Endothelial cell of umbilical vein (primary cell): ENCODE measurements around the gene OR2Z1. TPM values are rescaled to one million over a fixed set of nuclear protein-coding genes. Genes with fewer than 3 reads are reported as not detected.

Source experiments
- BruUV-seq: library from RNA; stranded (reverse); fragments of 400-500 nt; replicated peaks from 2 replicates; lab custom pipeline; 2021; lab: Mats Ljungman, UMichigan
- CTCF ChIA-PET: fragments of 300-600, 350-600 bp; sonication (Branson Sonifier 250); formaldehyde crosslinking; loops from one replicate; lab custom pipeline; 2021; ENCODE audit warnings: antibody characterized with exemption, inconsistent platforms; lab: Charles Lee
- POLR2A ChIA-PET: fragments of 300-600, 350-600 bp; sonication (Branson Sonifier 250); formaldehyde crosslinking; loops from one replicate; lab custom pipeline; 2021; ENCODE audit warnings: antibody characterized with exemption, inconsistent platforms; lab: Charles Lee
- DNase-seq: peaks from one replicate; pipeline ENCODE4 v3.0.0-alpha.2; 2011; ENCODE audit warnings: low read depth, low spot score
- FAIRE-seq: peaks from 2 replicates; lab custom pipeline; 2011; peaks lifted over from hg19 to GRCh38; lab: Jason Lieb, UNC
- H2AFZ ChIP-seq: 2 replicates; pipeline ENCODE4 v1.6.0; 2012; ENCODE audit warnings: low read depth, low read length, control low read depth, inconsistent platforms
- H3K27ac ChIP-seq: 2 replicates; pipeline ENCODE4 v1.5.1; 2011; ENCODE audit warnings: low read depth, mild to moderate bottlenecking, control low read depth, low read length, moderate library complexity; ENCODE audit not compliant: insufficient read depth
- H3K27me3 ChIP-seq, 2 experiments: 2 replicates each; pipeline versions ENCODE4 v1.6.0 to v1.6.1; 2011; ENCODE audit warnings: low read length in 2 of 2, mixed read lengths in 1 of 2; ENCODE audit not compliant: control insufficient read depth in 2 of 2, insufficient read depth in 2 of 2
- H3K36me3 ChIP-seq, 2 experiments: 2 replicates in 1 of 2; 3 replicates in 1 of 2; pipeline ENCODE4 v1.5.1; 2011; ENCODE audit warnings: low read length in 2 of 2, mild to moderate bottlenecking in 1 of 2, moderate library complexity in 1 of 2; ENCODE audit not compliant: control insufficient read depth in 2 of 2, insufficient read depth in 2 of 2; ENCODE audit errors: extremely low read depth in 1 of 2
- H3K4me1 ChIP-seq: 3 replicates; pipeline ENCODE4 v1.5.1; 2011; ENCODE audit warnings: mild to moderate bottlenecking, low read length; ENCODE audit not compliant: control insufficient read depth, insufficient read depth; ENCODE audit errors: extremely low read depth
- H3K4me2 ChIP-seq: 2 replicates; pipeline ENCODE4 v1.6.1; 2011; ENCODE audit warnings: low read length, control low read depth, mixed read lengths; ENCODE audit not compliant: insufficient read depth
- H3K4me3 ChIP-seq, 3 experiments: fragments of 200-600 bp in 1 of 3; sonication (generic), shearing (Covaris generic) in 1 of 3; replicated peaks in 1 of 3; 2 replicates each; pipeline ENCODE4 v1.5.1; 2011 to 2016; ENCODE audit warnings: control low read depth in 3 of 3, low read length in 3 of 3, mild to moderate bottlenecking in 2 of 3, inconsistent platforms in 1 of 3, low read depth in 1 of 3, moderate library complexity in 1 of 3; ENCODE audit not compliant: insufficient read depth in 1 of 3
- H3K79me2 ChIP-seq: 2 replicates; pipeline ENCODE4 v1.6.0; 2012; ENCODE audit warnings: low read length, inconsistent platforms; ENCODE audit not compliant: control insufficient read depth, insufficient read depth
- H3K9ac ChIP-seq: replicated peaks from 2 replicates; pipeline ENCODE3; 2011; ENCODE audit warnings: low read length, control low read depth; ENCODE audit not compliant: insufficient read depth; ENCODE audit errors: extremely low read depth
- H3K9me1 ChIP-seq: replicated peaks from 3 replicates; pipeline ENCODE4 v1.6.0; 2011; ENCODE audit warnings: mild to moderate bottlenecking, low read length; ENCODE audit not compliant: control insufficient read depth, insufficient read depth; ENCODE audit errors: extremely low read depth
- H3K9me3 ChIP-seq: replicated peaks from 2 replicates; pipeline ENCODE4 v1.5.1; 2012; ENCODE audit warnings: low read length, inconsistent platforms; ENCODE audit not compliant: control insufficient read depth, insufficient read depth
- H4K20me1 ChIP-seq: replicated peaks from 2 replicates; pipeline ENCODE3; 2011; ENCODE audit warnings: mild to moderate bottlenecking, low read length; ENCODE audit not compliant: control insufficient read depth, insufficient read depth; ENCODE audit errors: extremely low read depth
- EZH2 ChIP-seq: IDR thresholded peaks from 2 replicates; pipeline ENCODE4 v1.6.1; 2012; ENCODE audit warnings: borderline replicate concordance, low read depth, mild to moderate bottlenecking, moderate library complexity, low read length, inconsistent platforms; ENCODE audit not compliant: severe bottlenecking
- FOS ChIP-seq: IDR thresholded peaks from 2 replicates; pipeline ENCODE4 v1.6.1; 2011; ENCODE audit warnings: mild to moderate bottlenecking, low read length, moderate library complexity, borderline replicate concordance; ENCODE audit not compliant: insufficient read depth
- GATA2 ChIP-seq: IDR thresholded peaks from 2 replicates; pipeline ENCODE4 v1.7.0; 2011; ENCODE audit warnings: low read depth, mild to moderate bottlenecking, moderate library complexity, mixed read lengths, low read length; ENCODE audit not compliant: insufficient read length, insufficient read depth
- MAX ChIP-seq: IDR thresholded peaks from 2 replicates; pipeline ENCODE4 v1.6.1; 2011; ENCODE audit not compliant: insufficient read depth, insufficient read length
- MYC ChIP-seq: IDR thresholded peaks from one replicate; pipeline ENCODE4 v1.6.1; 2011; ENCODE audit warnings: mild to moderate bottlenecking, low read depth, low read length
- POLR2A ChIP-seq: IDR thresholded peaks from 2 replicates; pipeline ENCODE4 v1.6.1; 2012; ENCODE audit warnings: low read depth, mild to moderate bottlenecking, control low read depth, low read length
- POLR2AphosphoS5 ChIP-seq: IDR thresholded peaks from 2 replicates; pipeline ENCODE4 v1.6.1; 2012; ENCODE audit warnings: low read depth, mild to moderate bottlenecking, control low read depth, low read length, moderate library complexity; ENCODE audit not compliant: insufficient read depth
- dilution Hi-C: fragments of 300-500 bp; cut with MboI; formaldehyde crosslinking; loops from one replicate; pipeline ENCODE4 v1.15.0; 2019; ENCODE audit warnings: low sequenced_read_pairs; ENCODE audit not compliant: extremely low pct_ligation_motif_present
- intact Hi-C: fragments of 100-400 bp; cut with micrococcal nuclease; formaldehyde crosslinking; loops from one replicate; pipeline ENCODE4 v1.10.0; 2022
- polyA plus RNA-seq, 4 experiments: library from polyadenylated mRNA; depleted of rRNA in 3 of 4; stranded (reverse) in 3 of 4; unstranded in 1 of 4; fragments of >200 nt; gene quantifications; 2 replicates each; pipeline versions ENCODE4 v1.2.1 to v1.2.3, GENCODE V29; 2011 to 2012; ENCODE audit warnings: missing spikeins in 1 of 4
- total RNA-seq: library from RNA; stranded (reverse); gene quantifications from 2 replicates; pipeline ENCODE4 v1.2.3, GENCODE V29; 2021
- TF ChIP-seq, protein P1 (sequence below), 2 donors: IDR thresholded peaks; 1 replicate in 1 of 2; 2 replicates in 1 of 2; pipeline ENCODE4 v1.5.1; 2011; ENCODE audit warnings: low read length in 2 of 2, mild to moderate bottlenecking in 2 of 2, moderate library complexity in 2 of 2, control low read depth in 1 of 2, inconsistent platforms in 1 of 2, low read depth in 1 of 2; ENCODE audit not compliant: insufficient read depth in 1 of 2; ENCODE audit errors: extremely low read depth in 1 of 2

OR2Z1 gene
- total and polyA plus RNA-seq, 2 donors (not counting 3 experiments of a cell fraction or from before 2014, with no cell fraction given) = not detected

DNA sequence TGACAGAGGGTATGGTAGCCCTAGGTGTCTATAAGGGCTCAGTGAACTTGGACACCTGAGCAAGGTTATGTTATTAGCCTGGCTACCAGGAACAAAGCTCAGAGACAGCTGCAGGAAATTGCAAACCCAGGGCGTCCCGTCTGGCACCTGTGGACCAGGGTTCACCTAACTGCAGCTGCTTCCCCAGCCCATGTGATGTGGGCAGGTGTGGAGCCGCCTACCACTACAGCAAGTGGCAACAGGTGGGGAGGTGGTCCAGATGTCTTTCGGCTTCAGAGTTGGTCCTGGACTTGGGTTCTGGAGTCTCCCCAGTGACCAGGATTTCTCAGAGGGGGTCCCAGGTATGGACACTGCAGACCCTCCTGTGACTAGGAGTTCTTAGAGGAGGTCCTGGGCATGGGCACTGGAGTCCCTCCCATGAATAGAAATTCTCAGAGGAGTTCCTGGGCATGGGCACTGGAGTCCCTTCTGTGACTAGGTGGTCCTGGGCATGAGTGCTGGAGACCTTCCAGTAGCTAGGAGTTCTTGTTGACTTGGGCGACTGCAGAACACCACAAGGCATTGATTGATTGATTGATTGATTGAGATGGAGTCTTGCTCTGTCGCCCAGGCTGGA lies 48.0 kb upstream of the OR2Z1 start:
- dilution Hi-C loops = no loop called here
- POLR2A ChIA-PET = no interaction called here
- H3K9ac ChIP-seq = no peak overlapping the region
- H2AFZ ChIP-seq = no peak overlapping the region
- BruUV-seq = no TSS peak
- H3K27ac ChIP-seq = no peak overlapping the region
- DNase-seq (no peak), FAIRE-seq (no peak)
- H3K4me1 ChIP-seq = no peaks in the 10 kb centered on the region
- no peaks in the 10 kb centered on the region for H3K79me2 ChIP-seq
- no peak for TF ChIP-seq POLR2A
- no peak for TF ChIP-seq MAX
- no peak for TF ChIP-seq POLR2AphosphoS5
- TF ChIP-seq MYC = no peak
- no peak for TF ChIP-seq GATA2
- TF ChIP-seq FOS = no peak
- TF ChIP-seq EZH2 = no peak
- no peaks in the 10 kb centered on the region for H3K9me1 ChIP-seq
- CTCF ChIA-PET = interaction anchor here (1.0 kb wide), 1 partner anchor 12 kb away, joined by 3 read pairs; no protein-coding TSS in a partner anchor
- H4K20me1 ChIP-seq = no peaks in the 10 kb centered on the region
- no peak overlapping the region for H3K4me2 ChIP-seq
- H3K27me3 ChIP-seq = no peaks in the 10 kb centered on the region
- H3K36me3 ChIP-seq = no peaks in the 10 kb centered on the region
- H3K9me3 ChIP-seq = no peaks in the 10 kb centered on the region
- H3K4me3 ChIP-seq = no peak overlapping the region
- intact Hi-C loops = no loop called here

- no TSS peak for BruUV-seq
- no peak overlapping the region for H3K27ac ChIP-seq
- no peak for FAIRE-seq
Measured at GRCh38 chr19:8675066-8675465, 46.4 kb upstream of the OR2Z1 start.

More at GRCh38 chr19:8675066-8675465, 46.4 kb upstream of the OR2Z1 start:
- dilution Hi-C loops (no loop called here), intact Hi-C loops (no loop called here)
- H2AFZ ChIP-seq = no peak overlapping the region
- no peaks in the 10 kb centered on the region for H3K79me2 ChIP-seq
- ChIA-PET POLR2A (no interaction called here), CTCF (no interaction called here)
- no peaks in the 10 kb centered on the region for H3K36me3 ChIP-seq
- no peak overlapping the region for H3K4me3 ChIP-seq
- H3K9me3 ChIP-seq = no peaks in the 10 kb centered on the region
- TF ChIP-seq FOS (no peak), GATA2 (no peak)
- TF ChIP-seq, protein P1, sequence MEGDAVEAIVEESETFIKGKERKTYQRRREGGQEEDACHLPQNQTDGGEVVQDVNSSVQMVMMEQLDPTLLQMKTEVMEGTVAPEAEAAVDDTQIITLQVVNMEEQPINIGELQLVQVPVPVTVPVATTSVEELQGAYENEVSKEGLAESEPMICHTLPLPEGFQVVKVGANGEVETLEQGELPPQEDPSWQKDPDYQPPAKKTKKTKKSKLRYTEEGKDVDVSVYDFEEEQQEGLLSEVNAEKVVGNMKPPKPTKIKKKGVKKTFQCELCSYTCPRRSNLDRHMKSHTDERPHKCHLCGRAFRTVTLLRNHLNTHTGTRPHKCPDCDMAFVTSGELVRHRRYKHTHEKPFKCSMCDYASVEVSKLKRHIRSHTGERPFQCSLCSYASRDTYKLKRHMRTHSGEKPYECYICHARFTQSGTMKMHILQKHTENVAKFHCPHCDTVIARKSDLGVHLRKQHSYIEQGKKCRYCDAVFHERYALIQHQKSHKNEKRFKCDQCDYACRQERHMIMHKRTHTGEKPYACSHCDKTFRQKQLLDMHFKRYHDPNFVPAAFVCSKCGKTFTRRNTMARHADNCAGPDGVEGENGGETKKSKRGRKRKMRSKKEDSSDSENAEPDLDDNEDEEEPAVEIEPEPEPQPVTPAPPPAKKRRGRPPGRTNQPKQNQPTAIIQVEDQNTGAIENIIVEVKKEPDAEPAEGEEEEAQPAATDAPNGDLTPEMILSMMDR (IDR thresholded peaks at IDR 0.05; ENCODE audit: extremely low read depth in 1 of 2, insufficient read depth in 1 of 2, low read depth in 1 of 2, low read length in 2 of 2) = no peak
- H4K20me1 ChIP-seq = no peaks in the 10 kb centered on the region
- no peak overlapping the region for H3K9ac ChIP-seq
- no peak overlapping the region for H3K4me2 ChIP-seq
- no peaks in the 10 kb centered on the region for H3K27me3 ChIP-seq
- H3K4me1 ChIP-seq = no peaks in the 10 kb centered on the region
- DNase-seq = no peak
- no peaks in the 10 kb centered on the region for H3K9me1 ChIP-seq
